AG04449 (cell line): ENCODE measurements around the gene CLASRP.

ENCODE experiments used
- CTCF ChIA-PET: fragments of 350-600 bp; formaldehyde crosslinking; extraction: SDS; loops from one replicate; lab custom pipeline; 2021; ENCODE audit warnings: antibody characterized with exemption; lab: Yijun Ruan, JAX
- POLR2A ChIA-PET: fragments of 400-600, 350-600 bp; formaldehyde crosslinking; extraction: SDS; loops from one replicate; lab custom pipeline; 2020; ENCODE audit warnings: antibody characterized with exemption, inconsistent platforms; lab: Yijun Ruan, JAX
- DNase-seq: peaks from one replicate; pipeline ENCODE4 v3.0.0-alpha.2; 2010; ENCODE audit warnings: low read depth, low spot score
- H3K4me3 ChIP-seq: 2 replicates; pipeline ENCODE4 v1.5.1; 2011; ENCODE audit warnings: low read depth, mild to moderate bottlenecking, control low read depth, low read length
- TF ChIP-seq, protein P1 (sequence below): IDR thresholded peaks from one replicate; pipeline ENCODE4 v1.5.1; 2011; ENCODE audit warnings: mild to moderate bottlenecking, moderate library complexity, low read length, control low read depth, inconsistent platforms; ENCODE audit not compliant: insufficient read depth; ENCODE audit errors: missing control alignments

Gene CLASRP

DNA sequence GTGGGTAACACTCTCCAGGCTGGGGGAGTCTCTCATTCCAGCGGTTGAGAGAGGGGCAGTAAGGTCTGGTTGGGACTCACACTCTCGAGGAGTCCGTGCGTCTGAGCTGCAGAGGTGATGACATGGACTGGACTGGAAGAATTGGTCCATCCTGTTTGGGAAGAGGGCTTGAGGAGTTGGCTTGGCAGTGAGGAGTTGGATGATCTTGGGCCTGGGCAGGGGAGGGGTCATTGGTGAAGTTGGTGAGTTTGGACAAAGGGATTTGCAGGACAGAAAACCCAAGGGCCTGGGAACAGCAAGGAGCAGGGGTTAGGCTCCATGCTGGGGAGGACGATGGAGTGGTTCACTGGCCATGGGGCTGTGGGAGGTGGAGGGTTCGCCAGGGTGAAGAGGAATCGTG is 57.9 kb downstream of the CLASRP start:
- CTCF ChIA-PET, result interaction anchor here (4.7 kb wide), 1 partner anchor 29 kb away, joined by 28 read pairs; no protein-coding TSS in a partner anchor
- TF ChIP-seq, protein P1, sequence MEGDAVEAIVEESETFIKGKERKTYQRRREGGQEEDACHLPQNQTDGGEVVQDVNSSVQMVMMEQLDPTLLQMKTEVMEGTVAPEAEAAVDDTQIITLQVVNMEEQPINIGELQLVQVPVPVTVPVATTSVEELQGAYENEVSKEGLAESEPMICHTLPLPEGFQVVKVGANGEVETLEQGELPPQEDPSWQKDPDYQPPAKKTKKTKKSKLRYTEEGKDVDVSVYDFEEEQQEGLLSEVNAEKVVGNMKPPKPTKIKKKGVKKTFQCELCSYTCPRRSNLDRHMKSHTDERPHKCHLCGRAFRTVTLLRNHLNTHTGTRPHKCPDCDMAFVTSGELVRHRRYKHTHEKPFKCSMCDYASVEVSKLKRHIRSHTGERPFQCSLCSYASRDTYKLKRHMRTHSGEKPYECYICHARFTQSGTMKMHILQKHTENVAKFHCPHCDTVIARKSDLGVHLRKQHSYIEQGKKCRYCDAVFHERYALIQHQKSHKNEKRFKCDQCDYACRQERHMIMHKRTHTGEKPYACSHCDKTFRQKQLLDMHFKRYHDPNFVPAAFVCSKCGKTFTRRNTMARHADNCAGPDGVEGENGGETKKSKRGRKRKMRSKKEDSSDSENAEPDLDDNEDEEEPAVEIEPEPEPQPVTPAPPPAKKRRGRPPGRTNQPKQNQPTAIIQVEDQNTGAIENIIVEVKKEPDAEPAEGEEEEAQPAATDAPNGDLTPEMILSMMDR, result no peak
- no peak overlapping the region for H3K4me3 ChIP-seq
- DNase-seq, result no peak
- POLR2A ChIA-PET, result interaction anchor here (1.0 kb wide), 1 partner anchor 206 kb away, joined by 3 read pairs; the partner anchor contains the start of gene TOMM40

DNA sequence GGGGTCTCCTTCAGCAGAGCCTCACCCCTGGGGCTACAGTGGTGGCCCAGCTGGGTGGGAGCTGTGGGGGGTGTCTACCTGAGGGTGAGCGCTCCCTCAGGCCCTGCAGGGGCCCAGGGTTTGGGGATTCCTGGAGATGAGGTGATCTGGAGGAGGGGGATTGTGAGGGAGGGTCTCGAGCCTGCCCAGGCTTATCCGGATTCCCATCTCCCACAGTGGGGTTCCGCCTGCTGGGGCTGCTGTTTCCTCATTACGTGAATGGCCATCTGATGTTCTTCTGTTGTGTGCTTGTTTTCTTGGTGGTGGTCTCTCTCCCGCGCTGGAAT is 58.6 kb downstream of the CLASRP start:
- TF ChIP-seq, protein P1, result no peak
- ChIA-PET CTCF (interaction anchor here (1.1 to 4.7 kb wide), 3 partner anchors 28 to 152 kb away, joined by 3 to 28 read pairs (median 4); no protein-coding TSS in a partner anchor), POLR2A (interaction anchor here (1.0 kb wide), 1 partner anchor 207 kb away, joined by 3 read pairs; the partner anchor contains the start of gene TOMM40)
- no peak for DNase-seq
- no peak overlapping the region for H3K4me3 ChIP-seq

- TF ChIP-seq, protein P1, result no peak
- ChIA-PET CTCF (interaction anchor here (0.7 to 4.7 kb wide), 8 partner anchors 14 to 241 kb away, joined by 3 to 28 read pairs (median 3); no protein-coding TSS in a partner anchor), POLR2A (interaction anchor here (1.0 kb wide), 1 partner anchor 207 kb away, joined by 3 read pairs; the partner anchor contains the start of gene TOMM40)
- no peak overlapping the region; the same call in 1 of the 2 replicates for H3K4me3 ChIP-seq
- peak; percentile 80 for DNase-seq
Measured at GRCh38 chr19:45097776-45098520, 59.1 kb downstream of the CLASRP start.

GRCh38 chr19:45098521-45099466 is 59.9 kb downstream of the CLASRP start:
- CTCF ChIA-PET, result interaction anchor here (0.7 to 4.7 kb wide), 10 partner anchors 13 to 240 kb away, joined by 3 to 28 read pairs (median 3); no protein-coding TSS in a partner anchor
- no peak for DNase-seq
- TF ChIP-seq, protein P1, result no peak
- POLR2A ChIA-PET, result no interaction called here
- peak overlapping the region; percentile 20; the same call in 1 of the 2 replicates for H3K4me3 ChIP-seq

DNA sequence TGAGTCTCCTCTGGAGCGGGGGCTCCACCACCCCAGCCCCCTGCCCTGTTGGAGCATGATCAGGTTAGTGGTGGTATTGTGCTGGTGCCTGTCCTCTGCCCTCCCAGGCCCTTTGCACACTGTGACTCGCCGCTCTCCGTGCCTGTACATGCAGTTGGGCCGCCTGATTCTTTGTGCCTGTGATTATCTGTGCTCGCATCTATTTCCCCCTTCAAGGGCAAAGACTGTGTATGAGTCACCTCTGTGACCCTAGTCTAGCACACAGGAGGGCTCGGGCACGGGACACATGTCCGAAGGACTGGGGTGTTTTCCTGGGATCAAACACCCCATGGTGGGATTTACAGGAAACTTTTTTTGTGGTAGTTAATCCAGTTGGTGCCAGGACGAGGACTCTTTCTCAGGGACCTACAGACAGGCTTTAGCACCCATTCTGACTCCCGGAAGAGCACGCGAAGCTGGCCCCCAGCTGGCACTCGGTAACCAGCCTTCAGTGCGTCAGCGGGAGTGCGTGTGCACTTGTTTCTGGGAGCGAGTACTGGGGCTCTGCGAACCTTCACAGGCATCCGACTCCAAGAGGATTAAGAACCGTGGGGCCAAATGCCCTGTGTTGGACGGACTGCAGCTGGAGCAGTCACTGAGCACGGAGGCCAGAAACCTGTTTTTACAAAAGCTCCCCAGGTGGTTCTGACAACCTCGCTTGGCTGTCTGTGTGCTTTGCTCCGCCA is 60.8 kb downstream of the CLASRP start:
- ChIA-PET POLR2A (no interaction called here), CTCF (interaction anchor here (0.7 to 4.7 kb wide), 6 partner anchors 13 to 227 kb away, joined by 3 to 28 read pairs (median 3); no protein-coding TSS in a partner anchor)
- TF ChIP-seq, protein P1, result no peak
- no peak overlapping the region for H3K4me3 ChIP-seq
- DNase-seq, result no peak
